Left lung (tissue), 10 donors: Measurements from ENCODE around the gene IFITM2. TPM values are rescaled to one million over a fixed set of nuclear protein-coding genes. Genes with fewer than 3 reads are reported as not detected.
"Not testable (repeated sequence)": the region's sequence is repeated elsewhere in the genome, so short reads cannot be mapped to it uniquely, and the experiment has no call there.

Experiments
- ATAC-seq: fragments of 200-7000 bp; cut with Tn5 transposase; one replicate; pipeline ENCODE4 v1.9.1; 2020; ENCODE audit warnings: moderate library complexity
- DNase-seq, 4 donors: peaks; one replicate each; pipeline ENCODE4 v3.0.0-alpha.2; 2013 to 2020
- H3K27ac ChIP-seq, 2 donors: fragments of 200-600 bp; sonication (generic) in 1 of 2; one replicate each; pipeline versions ENCODE4 v1.5.0 to v1.8.0; 2020 to 2021
- H3K27me3 ChIP-seq, 2 donors: fragments of 200-600 bp; sonication (generic) in 1 of 2; one replicate each; pipeline versions ENCODE4 v1.5.0 to v1.8.0; 2020 to 2021
- H3K36me3 ChIP-seq, 2 donors: fragments of 200-600 bp; sonication (generic) in 1 of 2; one replicate each; pipeline versions ENCODE4 v1.5.0 to v1.8.0; 2020 to 2021
- H3K4me1 ChIP-seq, 2 donors: fragments of 200-600 bp; one replicate each; pipeline ENCODE4 v1.8.0; 2021
- H3K4me3 ChIP-seq, 2 donors: fragments of 200-600 bp; sonication (generic) in 1 of 2; one replicate each; pipeline versions ENCODE4 v1.5.0 to v1.8.0; 2020 to 2021; ENCODE audit warnings: mild to moderate bottlenecking in 1 of 2
- H3K9me3 ChIP-seq, 2 donors: fragments of 200-600 bp; sonication (generic) in 1 of 2; one replicate each; pipeline versions ENCODE4 v1.5.0 to v1.8.0; 2020 to 2021
- CTCF ChIP-seq, 2 donors: fragments of 200-600 bp; sonication (generic) in 1 of 2; IDR thresholded peaks; one replicate each; pipeline versions ENCODE4 v1.5.0 to v1.8.0; 2021; ENCODE audit warnings: antibody characterized with exemption in 2 of 2
- intact Hi-C, 2 donors: fragments of 100-400 bp; cut with DNase I; formaldehyde crosslinking; loops; one replicate each; pipeline versions ENCODE4 v1.11.2 to v1.14.2; 2022
- polyA plus RNA-seq, 6 donors: library from polyadenylated mRNA; unstranded; fragments of 120-200 nt; gene quantifications; one replicate each; pipeline ENCODE4 v1.2.1, GENCODE V29; 2013; ENCODE audit not compliant: insufficient read length in 6 of 6
- total RNA-seq, 2 donors: library from RNA; stranded (reverse); fragmentation: NEBNext Ultra II Directional; extraction: Animal tissue kit (Norgen Biotek cat#: 25700); gene quantifications; one replicate each; pipeline ENCODE4 v1.2.1, GENCODE V29; 2021
- donor health status: DM: no; HTN: yes; CAD: no.
- donor health status: DM: no; HTN: no; CAD: no.

The IFITM2 gene
- total and polyA plus RNA-seq, 8 donors = 106 to 886 (median 162) TPM

GRCh38 chr11:315051-315481, 7.5 kb downstream of the IFITM2 start:
- intact Hi-C loops = no loop called here
- peaks cover 16 to 60% of the 10 kb centered on the region in 2 donors for H3K4me1 ChIP-seq
- H3K27ac ChIP-seq = peak overlapping the region; percentile 47 to 91
- no peaks in the 10 kb centered on the region for H3K9me3 ChIP-seq
- DNase-seq (peak in 1 of 4 donors; percentile 18), ATAC-seq (no peak)
- H3K27me3 ChIP-seq = peaks cover 3 to 8% of the 10 kb centered on the region in 2 donors
- TF ChIP-seq CTCF (IDR thresholded peaks at IDR 0.05) = no peak
- peaks cover 0 to 13% of the 10 kb centered on the region in 2 donors for H3K36me3 ChIP-seq
- peak overlapping the region; percentile 5 to 59 for H3K4me3 ChIP-seq

GRCh38 chr11:315516-315994, 7.9 kb downstream of the IFITM2 start:
- H3K9me3 ChIP-seq = no peaks in the 10 kb centered on the region
- H3K27ac ChIP-seq = peak overlapping the region; percentile 47 to 91
- peak overlapping the region; percentile 5 to 59 for H3K4me3 ChIP-seq
- intact Hi-C loops = no loop called here
- H3K4me1 ChIP-seq = peaks cover 16 to 60% of the 10 kb centered on the region in 2 donors
- no peak for DNase-seq
- no peak for ATAC-seq
- TF ChIP-seq CTCF (IDR thresholded peaks at IDR 0.05) = no peak
- H3K27me3 ChIP-seq = peaks cover 3 to 8% of the 10 kb centered on the region in 2 donors
- H3K36me3 ChIP-seq = peaks cover 0 to 13% of the 10 kb centered on the region in 2 donors

GRCh38 chr11:316031-316701, 8.6 kb downstream of the IFITM2 start:
- intact Hi-C loops = no loop called here
- ATAC-seq = no peak
- H3K27ac ChIP-seq = peak overlapping the region; percentile 47 to 91
- no peak for TF ChIP-seq CTCF (IDR thresholded peaks at IDR 0.05)
- no peaks in the 10 kb centered on the region for H3K9me3 ChIP-seq
- H3K4me1 ChIP-seq = peaks cover 16 to 60% of the 10 kb centered on the region in 2 donors
- H3K36me3 ChIP-seq = peaks cover 0 to 13% of the 10 kb centered on the region in 2 donors
- H3K4me3 ChIP-seq = peak overlapping the region; percentile 5 to 59
- peak in 2 of 4 donors; percentile 45 to 87 for DNase-seq
- H3K27me3 ChIP-seq = peaks cover 3 to 8% of the 10 kb centered on the region in 2 donors

- intact Hi-C loops = no loop called here
- H3K9me3 ChIP-seq = no peaks in the 10 kb centered on the region
- ATAC-seq (no peak), DNase-seq (no peak)
- no peak for TF ChIP-seq CTCF (IDR thresholded peaks at IDR 0.05)
- peaks cover 0 to 13% of the 10 kb centered on the region in 2 donors for H3K36me3 ChIP-seq
- H3K27ac ChIP-seq = peak overlapping the region; percentile 2 to 91
- H3K4me1 ChIP-seq = peaks cover 16 to 56% of the 10 kb centered on the region in 2 donors
- peaks cover 3 to 8% of the 10 kb centered on the region in 2 donors for H3K27me3 ChIP-seq
- H3K4me3 ChIP-seq = peak overlapping the region in 1 of 2 donors; percentile 59
Measured at GRCh38 chr11:316891-317301, 9.3 kb downstream of the IFITM2 start.

- peak overlapping the region; percentile 2 to 91 for H3K27ac ChIP-seq
- H3K4me3 ChIP-seq = peak overlapping the region in 1 of 2 donors; percentile 59
- peak in 2 of 4 donors; percentile 7 to 26 for DNase-seq
- H3K9me3 ChIP-seq, intact Hi-C loops, H3K27me3 ChIP-seq, ATAC-seq: not testable (repeated sequence)
- peaks cover 16 to 52% of the 10 kb centered on the region in 2 donors for H3K4me1 ChIP-seq
- peaks cover 0 to 13% of the 10 kb centered on the region in 2 donors for H3K36me3 ChIP-seq
Measured at GRCh38 chr11:317668-318404, 10.2 kb downstream of the IFITM2 start.

GRCh38 chr11:318405-319120, 10.9 kb downstream of the IFITM2 start:
- ATAC-seq (peak; percentile 77), DNase-seq (peak in 1 of 4 donors; percentile 72)
- H3K9me3 ChIP-seq, H3K27me3 ChIP-seq, intact Hi-C loops: not testable (repeated sequence)
- H3K4me1 ChIP-seq = peaks cover 10 to 50% of the 10 kb centered on the region in 2 donors
- H3K4me3 ChIP-seq = peak overlapping the region; percentile 59 to 83
- peaks cover 0 to 13% of the 10 kb centered on the region in 2 donors for H3K36me3 ChIP-seq
- H3K27ac ChIP-seq = peak overlapping the region; percentile 77 to 86

- H3K27me3 ChIP-seq, intact Hi-C loops, H3K9me3 ChIP-seq: not testable (repeated sequence)
- peak in 2 of 4 donors; percentile 35 to 82 for DNase-seq
- H3K36me3 ChIP-seq = peaks cover 0 to 13% of the 10 kb centered on the region in 2 donors
- peaks cover 14 to 50% of the 10 kb centered on the region in 2 donors for H3K4me1 ChIP-seq
- peak overlapping the region; percentile 59 to 83 for H3K4me3 ChIP-seq
- ATAC-seq = peak; percentile 38
- peak overlapping the region; percentile 77 to 86 for H3K27ac ChIP-seq
Measured at GRCh38 chr11:319121-319887, 11.7 kb downstream of the IFITM2 start.
